HepG2 (cell line): ENCODE results near the gene BRD2. TPM values are rescaled to one million over a fixed set of nuclear protein-coding genes. Genes with fewer than 3 reads are reported as not detected.

ENCODE experiments used
- ATAC-seq: fragments of 200-7000 bp; cut with Tn5 transposase; 3 replicates; pipeline ENCODE4 v1.9.1; 2020; ENCODE audit warnings: mild to moderate bottlenecking, moderate library complexity
- BruUV-seq: library from RNA; stranded (reverse); fragments of 400-500 nt; replicated peaks from 2 replicates; lab custom pipeline; 2021; lab: Mats Ljungman, UMichigan
- CTCF ChIA-PET: fragments of 300-600 bp; formaldehyde crosslinking; extraction: SDS; loops from one replicate; lab custom pipeline; 2021; ENCODE audit warnings: low total read pairs, inconsistent platforms, low intra/inter-chr PET ratio; lab: Yijun Ruan, JAX
- POLR2A ChIA-PET: fragments of 350-600 bp; sonication (Branson Sonifier 250); formaldehyde crosslinking; loops from one replicate; lab custom pipeline; 2020; ENCODE audit warnings: antibody characterized with exemption, inconsistent platforms; lab: Yijun Ruan, JAX
- DNase-seq: peaks from one replicate; pipeline ENCODE4 v3.0.0-alpha.2; 2015; ENCODE audit warnings: low spot score
- FAIRE-seq: peaks from 3 replicates; lab custom pipeline; 2011; peaks lifted over from hg19 to GRCh38; lab: Jason Lieb, UNC
- H2AFZ ChIP-seq: one replicate; pipeline ENCODE4 v1.6.1; 2011; ENCODE audit warnings: low read length, inconsistent platforms
- H3K27ac ChIP-seq: fragments of 300-600 bp; 3 replicates; pipeline ENCODE4 v1.8.0; 2011; ENCODE audit warnings: mixed run types, mild to moderate bottlenecking, mixed read lengths, low read length, inconsistent platforms; ENCODE audit not compliant: insufficient read depth; ENCODE audit errors: extremely low read length
- H3K27me3 ChIP-seq, 2 experiments: fragments of 200-600 bp in 1 of 2; 2 replicates in 1 of 2; 3 replicates in 1 of 2; pipeline versions ENCODE4 v1.6.0 to v1.8.0; 2011; ENCODE audit warnings: low read length in 2 of 2, mild to moderate bottlenecking in 2 of 2, moderate library complexity in 2 of 2, inconsistent platforms in 1 of 2; ENCODE audit not compliant: insufficient read depth in 2 of 2, control insufficient read depth in 1 of 2
- H3K36me3 ChIP-seq, 2 experiments: fragments of 200-600 bp in 1 of 2; replicated peaks in 1 of 2; 2 replicates in 1 of 2; 3 replicates in 1 of 2; pipeline versions ENCODE4 v1.5.1 to v1.8.0; 2011; ENCODE audit warnings: low read length in 2 of 2, inconsistent platforms in 1 of 2; ENCODE audit not compliant: insufficient read depth in 2 of 2, control insufficient read depth in 1 of 2
- H3K4me1 ChIP-seq: 2 replicates; pipeline ENCODE4 v1.5.1; 2012; ENCODE audit warnings: low read length, inconsistent platforms; ENCODE audit not compliant: insufficient read depth
- H3K4me2 ChIP-seq: 2 replicates; pipeline ENCODE4 v1.6.0; 2011; ENCODE audit warnings: low read depth, low read length, inconsistent platforms
- H3K4me3 ChIP-seq, 3 experiments: fragments of 200-600 bp in 1 of 3; sonication (generic), shearing (Covaris generic) in 1 of 3; replicated peaks in 1 of 3; 2 replicates each; pipeline ENCODE4 v1.5.1; 2011 to 2016; ENCODE audit warnings: low read length in 3 of 3, inconsistent platforms in 2 of 3, low read depth in 2 of 3, mild to moderate bottlenecking in 2 of 3, control low read depth in 1 of 3, mixed read lengths in 1 of 3; ENCODE audit not compliant: insufficient read depth in 1 of 3
- H3K79me2 ChIP-seq: one replicate; pipeline ENCODE4 v1.6.1; 2011; ENCODE audit warnings: low read length, inconsistent platforms; ENCODE audit not compliant: insufficient read depth
- H3K9ac ChIP-seq: 2 replicates; pipeline ENCODE4 v1.6.0; 2011; ENCODE audit warnings: mild to moderate bottlenecking, low read depth, low read length, inconsistent platforms; ENCODE audit not compliant: insufficient read depth
- H3K9me3 ChIP-seq: 2 replicates; pipeline ENCODE4 v1.5.1; 2012; ENCODE audit warnings: mild to moderate bottlenecking, low read length
- H4K20me1 ChIP-seq: 2 replicates; pipeline ENCODE4 v1.6.0; 2011; ENCODE audit warnings: inconsistent platforms, mild to moderate bottlenecking, low read length, moderate library complexity; ENCODE audit not compliant: insufficient read depth
- BCL3 ChIP-seq: sonication (generic); formaldehyde crosslinking; IDR thresholded peaks from 2 replicates; pipeline ENCODE4 v1.5.1; 2020; ENCODE audit warnings: mild to moderate bottlenecking, missing genetic modification reagents, moderate library complexity
- HDAC2 ChIP-seq: sonication (generic); formaldehyde crosslinking; IDR thresholded peaks from 2 replicates; pipeline ENCODE4 v1.4.0; 2020; ENCODE audit warnings: missing genetic modification reagents
- KAT8 ChIP-seq: IDR thresholded peaks from 2 replicates; pipeline ENCODE4 v1.6.1; 2016; ENCODE audit warnings: missing genetic modification reagents, missing compliant biosample characterization
- POGZ ChIP-seq: sonication (generic); formaldehyde crosslinking; IDR thresholded peaks from 2 replicates; pipeline ENCODE4 v1.4.0; 2020; ENCODE audit warnings: mild to moderate bottlenecking, missing genetic modification reagents
- ZBTB33 ChIP-seq: sonication (generic); formaldehyde crosslinking; IDR thresholded peaks from 2 replicates; pipeline ENCODE4 v1.4.0; 2020; ENCODE audit warnings: missing genetic modification reagents
- ZNF160 ChIP-seq: sonication (generic); formaldehyde crosslinking; IDR thresholded peaks from 2 replicates; pipeline ENCODE4 v1.8.0; 2022; ENCODE audit warnings: mild to moderate bottlenecking, inconsistent platforms, missing genetic modification reagents
- ZNF260 ChIP-seq: sonication (generic); formaldehyde crosslinking; IDR thresholded peaks from 2 replicates; pipeline ENCODE4 v1.4.0; 2020; ENCODE audit warnings: missing genetic modification reagents, low read depth, mild to moderate bottlenecking, borderline replicate concordance
- WGBS: methylation state at CpG from one replicate; pipeline ENCODE4 v1.1.6; 2017; ENCODE audit warnings: low lambda C conversion rate; 5-methylcytosine and 5-hydroxymethylcytosine counted together
- in situ Hi-C: cut with HindIII; loops from 2 replicates; pipeline ENCODE4 v1.10.0; 2017; ENCODE audit warnings: low pct_unique_long_range_greater_than_20kb; ENCODE audit not compliant: extremely low pct_ligation_motif_present
- intact Hi-C: fragments of 100-400 bp; cut with micrococcal nuclease; formaldehyde crosslinking; loops from one replicate; pipeline ENCODE4 v1.10.0; 2022; ENCODE audit not compliant: unreplicated experiment
- polyA plus RNA-seq, 8 experiments: library from polyadenylated mRNA; depleted of rRNA in 3 of 8; stranded (reverse) in 7 of 8; unstranded in 1 of 8; fragments of >200 nt; fragmentation: Illumina TruSeq in 4 of 8; extraction: Trizol in 4 of 8; gene quantifications; 2 replicates each; pipeline versions ENCODE4 v1.2.1 to v1.2.3, GENCODE V29; 2011 to 2016; ENCODE audit warnings: low read depth in 4 of 8, missing spikeins in 1 of 8, mixed read lengths in 1 of 8; ENCODE audit not compliant: insufficient read depth in 1 of 8
- total RNA-seq, 5 experiments: library from RNA; depleted of rRNA; stranded (reverse); fragments of >200 nt; fragmentation: Illumina TruSeq; extraction: Trizol; gene quantifications; 2 replicates each; pipeline ENCODE4 v1.2.3, GENCODE V29; 2016; ENCODE audit warnings: low read depth in 1 of 5
- TF ChIP-seq, protein P1 (sequence below): sonication (generic); formaldehyde crosslinking; conservative IDR thresholded peaks from 2 replicates; pipeline ENCODE4 v1.4.0; 2020; ENCODE audit warnings: mild to moderate bottlenecking, missing genetic modification reagents, moderate library complexity
- TF ChIP-seq, protein P2 (sequence below): sonication (generic); formaldehyde crosslinking; IDR thresholded peaks from 2 replicates; pipeline ENCODE4 v1.8.0; 2022; ENCODE audit warnings: missing genetic modification reagents, mild to moderate bottlenecking, moderate library complexity, borderline replicate concordance

Gene BRD2
- total and polyA plus RNA-seq, 2 of the 13 experiments (the other 11 are each of a cell fraction or from before 2014, with no cell fraction given): 143 to 202 TPM

- H3K36me3 ChIP-seq: no peaks in the 10 kb centered on the region
- in situ Hi-C loops (no loop called here), intact Hi-C loops (no loop called here)
- H3K79me2 ChIP-seq: no peaks in the 10 kb centered on the region
- ChIA-PET CTCF (no interaction called here), POLR2A (no interaction called here)
- ATAC-seq: no peak
- H3K4me1 ChIP-seq: no peaks in the 10 kb centered on the region
- H3K27me3 ChIP-seq: no peaks in the 10 kb centered on the region; a peak in 1 of 5 replicates
- no peak overlapping the region for H3K4me2 ChIP-seq
- 0% methylated on average over 1 of the region's 1 CpG for WGBS
- H4K20me1 ChIP-seq: no peaks in the 10 kb centered on the region
- no TSS peak for BruUV-seq
- no peak overlapping the region for H3K4me3 ChIP-seq
- no peaks in the 10 kb centered on the region for H3K9me3 ChIP-seq
- no peak for DNase-seq
- no peak overlapping the region for H3K27ac ChIP-seq
- H3K9ac ChIP-seq: no peak overlapping the region
- no peak overlapping the region for H2AFZ ChIP-seq
- no peak for FAIRE-seq
- TF ChIP-seq, protein P1, sequence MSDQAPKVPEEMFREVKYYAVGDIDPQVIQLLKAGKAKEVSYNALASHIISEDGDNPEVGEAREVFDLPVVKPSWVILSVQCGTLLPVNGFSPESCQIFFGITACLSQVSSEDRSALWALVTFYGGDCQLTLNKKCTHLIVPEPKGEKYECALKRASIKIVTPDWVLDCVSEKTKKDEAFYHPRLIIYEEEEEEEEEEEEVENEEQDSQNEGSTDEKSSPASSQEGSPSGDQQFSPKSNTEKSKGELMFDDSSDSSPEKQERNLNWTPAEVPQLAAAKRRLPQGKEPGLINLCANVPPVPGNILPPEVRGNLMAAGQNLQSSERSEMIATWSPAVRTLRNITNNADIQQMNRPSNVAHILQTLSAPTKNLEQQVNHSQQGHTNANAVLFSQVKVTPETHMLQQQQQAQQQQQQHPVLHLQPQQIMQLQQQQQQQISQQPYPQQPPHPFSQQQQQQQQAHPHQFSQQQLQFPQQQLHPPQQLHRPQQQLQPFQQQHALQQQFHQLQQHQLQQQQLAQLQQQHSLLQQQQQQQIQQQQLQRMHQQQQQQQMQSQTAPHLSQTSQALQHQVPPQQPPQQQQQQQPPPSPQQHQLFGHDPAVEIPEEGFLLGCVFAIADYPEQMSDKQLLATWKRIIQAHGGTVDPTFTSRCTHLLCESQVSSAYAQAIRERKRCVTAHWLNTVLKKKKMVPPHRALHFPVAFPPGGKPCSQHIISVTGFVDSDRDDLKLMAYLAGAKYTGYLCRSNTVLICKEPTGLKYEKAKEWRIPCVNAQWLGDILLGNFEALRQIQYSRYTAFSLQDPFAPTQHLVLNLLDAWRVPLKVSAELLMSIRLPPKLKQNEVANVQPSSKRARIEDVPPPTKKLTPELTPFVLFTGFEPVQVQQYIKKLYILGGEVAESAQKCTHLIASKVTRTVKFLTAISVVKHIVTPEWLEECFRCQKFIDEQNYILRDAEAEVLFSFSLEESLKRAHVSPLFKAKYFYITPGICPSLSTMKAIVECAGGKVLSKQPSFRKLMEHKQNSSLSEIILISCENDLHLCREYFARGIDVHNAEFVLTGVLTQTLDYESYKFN (CRISPR knock-in tag): no peak
- TF ChIP-seq HDAC2 (no peak), ZNF260 (no peak), POGZ (CRISPR knock-in tag) (no peak), ZBTB33 (CRISPR knock-in tag) (no peak), KAT8 (CRISPR knock-in tag) (no peak), BCL3 (CRISPR knock-in tag) (no peak), ZNF160 (CRISPR knock-in tag) (no peak)
- TF ChIP-seq, protein P2, sequence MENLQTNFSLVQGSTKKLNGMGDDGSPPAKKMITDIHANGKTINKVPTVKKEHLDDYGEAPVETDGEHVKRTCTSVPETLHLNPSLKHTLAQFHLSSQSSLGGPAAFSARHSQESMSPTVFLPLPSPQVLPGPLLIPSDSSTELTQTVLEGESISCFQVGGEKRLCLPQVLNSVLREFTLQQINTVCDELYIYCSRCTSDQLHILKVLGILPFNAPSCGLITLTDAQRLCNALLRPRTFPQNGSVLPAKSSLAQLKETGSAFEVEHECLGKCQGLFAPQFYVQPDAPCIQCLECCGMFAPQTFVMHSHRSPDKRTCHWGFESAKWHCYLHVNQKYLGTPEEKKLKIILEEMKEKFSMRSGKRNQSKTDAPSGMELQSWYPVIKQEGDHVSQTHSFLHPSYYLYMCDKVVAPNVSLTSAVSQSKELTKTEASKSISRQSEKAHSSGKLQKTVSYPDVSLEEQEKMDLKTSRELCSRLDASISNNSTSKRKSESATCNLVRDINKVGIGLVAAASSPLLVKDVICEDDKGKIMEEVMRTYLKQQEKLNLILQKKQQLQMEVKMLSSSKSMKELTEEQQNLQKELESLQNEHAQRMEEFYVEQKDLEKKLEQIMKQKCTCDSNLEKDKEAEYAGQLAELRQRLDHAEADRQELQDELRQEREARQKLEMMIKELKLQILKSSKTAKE: no peak
These were observed 59.9 kb downstream of the BRD2 start for GRCh38 chr6:33028220-33028849.
